Testis (tissue), 3 donors: ENCODE data around the gene COL6A2. TPM values are rescaled to one million over a fixed set of nuclear protein-coding genes. Genes with fewer than 3 reads are reported as not detected.

Source experiments
- DNase-seq: peaks from one replicate; pipeline ENCODE4 v3.0.0-alpha.2; 2019
- H3K27ac ChIP-seq, 2 donors: fragments of 200-600 bp; sonication (generic); one replicate each; pipeline ENCODE4 v1.5.1; 2019
- H3K27me3 ChIP-seq: fragments of 200-600 bp; sonication (generic); one replicate; pipeline ENCODE4 v1.5.1; 2019
- H3K36me3 ChIP-seq: fragments of 200-600 bp; sonication (generic); one replicate; pipeline ENCODE4 v1.5.1; 2017; ENCODE audit warnings: low read depth; ENCODE audit errors: missing control alignments
- H3K4me1 ChIP-seq: fragments of 200-600 bp; sonication (generic); one replicate; pipeline ENCODE4 v1.5.1; 2019
- H3K4me3 ChIP-seq, 2 donors: fragments of 200-600 bp; sonication (generic); one replicate each; pipeline ENCODE4 v1.5.1; 2017 to 2019
- H3K9me3 ChIP-seq: fragments of 200-600 bp; sonication (generic); one replicate; pipeline ENCODE4 v1.5.1; 2017
- POLR2A ChIP-seq: fragments of 450-650 bp; IDR thresholded peaks from one replicate; pipeline ENCODE4 v1.6.1; 2017; ENCODE audit warnings: antibody characterized with exemption, mild to moderate bottlenecking, moderate library complexity
- WGBS, 2 donors: methylation state at CpG; one replicate each; pipeline ENCODE4 v1.1.5; 2018; 5-methylcytosine and 5-hydroxymethylcytosine counted together
- intact Hi-C: fragments of 100-400 bp; cut with DNase I; formaldehyde crosslinking; loops from one replicate; pipeline ENCODE4 v1.15.1; 2023; ENCODE audit warnings: low total_unique reads
- polyA plus RNA-seq: library from polyadenylated mRNA; stranded (reverse); fragments of 350-450 nt; fragmentation: Illumina TruSeq; extraction: RNeasy Lipid Tissue Mini Kit (QIAGEN cat#74804); gene quantifications from one replicate; pipeline ENCODE4 v1.2.3, GENCODE V29; 2014; ENCODE audit warnings: low read depth, low replicate concordance; ENCODE audit not compliant: insufficient read depth
- total RNA-seq, 2 donors: library from RNA; depleted of rRNA; stranded (reverse); fragments of >200 nt; gene quantifications; one replicate each; pipeline ENCODE4 v1.2.3, GENCODE V29; 2016
- TF ChIP-seq, protein P1 (sequence below), 3 experiments: fragments of 450-650 bp in 2 of 3; fragments of 200-600 bp in 1 of 3; sonication (generic) in 1 of 3; IDR thresholded peaks; one replicate each; pipeline ENCODE4 v1.5.1; 2016 to 2019; ENCODE audit warnings: antibody characterized with exemption in 3 of 3, mild to moderate bottlenecking in 2 of 3, moderate library complexity in 1 of 3

COL6A2 gene
- total and polyA plus RNA-seq, 3 donors from 2014 or later: 192 to 362 (median 236) TPM

- H3K27me3 ChIP-seq: no peaks in the 10 kb centered on the region
- TF ChIP-seq, protein P1, sequence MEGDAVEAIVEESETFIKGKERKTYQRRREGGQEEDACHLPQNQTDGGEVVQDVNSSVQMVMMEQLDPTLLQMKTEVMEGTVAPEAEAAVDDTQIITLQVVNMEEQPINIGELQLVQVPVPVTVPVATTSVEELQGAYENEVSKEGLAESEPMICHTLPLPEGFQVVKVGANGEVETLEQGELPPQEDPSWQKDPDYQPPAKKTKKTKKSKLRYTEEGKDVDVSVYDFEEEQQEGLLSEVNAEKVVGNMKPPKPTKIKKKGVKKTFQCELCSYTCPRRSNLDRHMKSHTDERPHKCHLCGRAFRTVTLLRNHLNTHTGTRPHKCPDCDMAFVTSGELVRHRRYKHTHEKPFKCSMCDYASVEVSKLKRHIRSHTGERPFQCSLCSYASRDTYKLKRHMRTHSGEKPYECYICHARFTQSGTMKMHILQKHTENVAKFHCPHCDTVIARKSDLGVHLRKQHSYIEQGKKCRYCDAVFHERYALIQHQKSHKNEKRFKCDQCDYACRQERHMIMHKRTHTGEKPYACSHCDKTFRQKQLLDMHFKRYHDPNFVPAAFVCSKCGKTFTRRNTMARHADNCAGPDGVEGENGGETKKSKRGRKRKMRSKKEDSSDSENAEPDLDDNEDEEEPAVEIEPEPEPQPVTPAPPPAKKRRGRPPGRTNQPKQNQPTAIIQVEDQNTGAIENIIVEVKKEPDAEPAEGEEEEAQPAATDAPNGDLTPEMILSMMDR (IDR thresholded peaks at IDR 0.05): no peak
- no peak for TF ChIP-seq POLR2A
- H3K36me3 ChIP-seq: no peaks in the 10 kb centered on the region
- no peaks in the 10 kb centered on the region for H3K9me3 ChIP-seq
- DNase-seq: peak; percentile 41
- H3K4me3 ChIP-seq: no peak overlapping the region
- peak overlapping the region; percentile 39 to 47 for H3K27ac ChIP-seq
- peaks cover 31% of the 10 kb centered on the region for H3K4me1 ChIP-seq
- WGBS, 2 donors: 36 to 54% methylated on average over 22 to 29 of the region's 29 CpGs
- intact Hi-C loops: no loop called here
Measured at GRCh38 chr21:46066591-46067331, 31.2 kb upstream of the COL6A2 start.

DNA sequence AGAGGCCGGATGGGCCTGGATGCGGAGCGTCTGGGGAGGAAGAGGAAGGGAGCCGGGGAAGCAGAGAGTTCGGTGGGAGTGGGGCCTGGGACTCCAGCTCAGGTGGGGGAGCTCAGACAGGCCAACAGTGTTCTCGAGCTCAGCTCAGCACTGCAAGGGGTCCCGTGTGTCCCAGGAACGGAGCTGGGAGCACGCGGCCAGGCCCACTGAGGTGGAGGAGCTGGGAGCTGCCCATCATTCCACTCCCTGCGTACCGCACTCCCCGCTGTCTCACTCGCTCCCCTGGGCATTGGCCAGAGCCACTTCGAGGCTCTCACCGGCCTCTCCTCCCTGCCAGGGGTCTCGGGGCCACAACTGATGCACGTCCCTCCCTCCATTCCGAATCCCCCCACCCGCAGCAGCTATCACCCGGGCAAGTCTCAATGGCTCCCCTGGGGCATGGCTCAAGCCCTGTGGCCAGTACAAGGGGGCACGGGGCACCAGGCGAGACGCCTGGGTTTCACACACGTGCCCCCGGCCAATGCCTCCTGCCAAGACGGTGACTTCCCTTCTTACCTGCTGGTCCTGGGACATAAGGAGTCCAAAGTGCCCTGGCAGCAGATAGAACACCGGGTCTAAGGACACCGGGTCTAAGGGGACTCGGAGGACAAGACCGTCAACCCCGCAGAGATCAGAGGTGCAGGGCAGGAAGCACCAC is 30.3 kb upstream of the COL6A2 start:
- no peaks in the 10 kb centered on the region for H3K27me3 ChIP-seq
- H3K4me3 ChIP-seq: no peak overlapping the region
- TF ChIP-seq POLR2A: no peak
- TF ChIP-seq, protein P1 (IDR thresholded peaks at IDR 0.05): no peak
- intact Hi-C loops: no loop called here
- no peaks in the 10 kb centered on the region for H3K36me3 ChIP-seq
- WGBS, 2 donors: 64 to 70% methylated on average over 19 to 32 of the region's 32 CpGs
- no peaks in the 10 kb centered on the region for H3K9me3 ChIP-seq
- DNase-seq: no peak
- H3K27ac ChIP-seq: peak overlapping the region; percentile 39 to 47
- peaks cover 31% of the 10 kb centered on the region for H3K4me1 ChIP-seq

- Histone ChIP-seq H3K36me3 (no peaks in the 10 kb centered on the region), H3K4me3 (no peak overlapping the region), H3K27ac (no peak overlapping the region), H3K9me3 (no peaks in the 10 kb centered on the region), H3K27me3 (no peaks in the 10 kb centered on the region), H3K4me1 (peaks cover 31% of the 10 kb centered on the region)
- no peak for DNase-seq
- WGBS, 2 donors: 56 to 70% methylated on average over 1 to 14 of the region's 14 CpGs
- TF ChIP-seq, protein P1 (IDR thresholded peaks at IDR 0.05): no peak
- TF ChIP-seq POLR2A: no peak
- intact Hi-C loops: no loop called here
Measured at GRCh38 chr21:46068516-46069079, 29.3 kb upstream of the COL6A2 start.

- H3K9me3 ChIP-seq: no peaks in the 10 kb centered on the region
- no peak for TF ChIP-seq POLR2A
- TF ChIP-seq, protein P1 (IDR thresholded peaks at IDR 0.05): no peak
- H3K27me3 ChIP-seq: no peaks in the 10 kb centered on the region
- peak; percentile 13 for DNase-seq
- 59 to 65% methylated on average over 10 to 13 of the region's 13 CpGs for WGBS, 2 donors
- no peak overlapping the region for H3K4me3 ChIP-seq
- H3K4me1 ChIP-seq: peaks cover 31% of the 10 kb centered on the region
- no peak overlapping the region for H3K27ac ChIP-seq
- intact Hi-C loops: no loop called here
- H3K36me3 ChIP-seq: no peaks in the 10 kb centered on the region
Measured at GRCh38 chr21:46069166-46069565, 28.7 kb upstream of the COL6A2 start.
